Panc1 (cell line): ENCODE measurements around the gene SV2B.

Experiments
- CTCF ChIP-seq: fragments of 450-650 bp; IDR thresholded peaks from 2 replicates; pipeline ENCODE4 v1.5.1; 2017; ENCODE audit warnings: mild to moderate bottlenecking
- SIN3A ChIP-seq: IDR thresholded peaks from 2 replicates; pipeline ENCODE4 v1.6.1; 2012; ENCODE audit warnings: low read depth, mild to moderate bottlenecking, low read length, moderate library complexity, borderline replicate concordance; ENCODE audit not compliant: insufficient read depth

- TF ChIP-seq CTCF (no peak), SIN3A (no peak)
These were observed 8.4 kb downstream of the SV2B start for GRCh38 chr15:91108421-91108820.
